ENCODE measurements around the gene RNF213. TPM values are rescaled to one million over a fixed set of nuclear protein-coding genes. Genes with fewer than 3 reads are reported as not detected.

RNF213 gene
- total RNA-seq, 1 experiment from 2014 or later = 44.5 TPM

DNA sequence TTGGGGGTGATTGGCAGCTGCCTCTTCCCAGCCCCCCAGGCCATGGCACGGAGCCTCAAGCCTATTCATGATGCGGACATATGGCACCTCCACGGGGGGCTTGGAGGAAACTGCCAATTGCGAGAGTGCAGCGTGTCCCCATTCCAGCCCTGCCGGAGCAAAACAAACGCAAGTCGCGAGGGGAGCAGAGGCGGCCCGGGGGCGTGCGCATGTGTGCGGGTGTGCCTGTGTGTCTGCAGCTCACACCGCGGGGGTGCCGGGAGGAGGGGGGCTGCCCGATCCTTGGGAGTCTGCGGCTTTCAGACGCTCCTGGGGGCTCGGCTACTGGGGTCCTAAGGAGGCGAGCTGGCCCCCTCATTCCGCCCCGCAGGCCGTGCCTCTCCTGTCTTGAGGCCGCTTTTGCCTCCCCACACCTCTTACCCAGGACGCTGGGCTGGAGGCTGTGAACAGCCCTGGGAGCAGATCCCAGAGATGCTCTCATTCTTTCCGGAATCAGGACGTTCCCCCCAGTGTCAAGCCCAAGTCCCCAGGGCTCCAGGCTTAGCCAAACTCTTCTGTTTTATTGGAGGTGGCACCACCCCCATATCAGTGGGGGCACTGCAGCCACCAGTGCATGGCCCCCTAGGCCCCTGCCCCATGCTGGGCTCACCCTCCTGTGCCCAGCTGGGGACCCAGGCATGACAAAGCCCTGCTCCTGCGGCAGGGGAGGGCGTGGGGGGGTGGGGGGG, 183.4 kb downstream of the RNF213 start:
- H2AFZ ChIP-seq (ENCODE audit: low read depth, low read length, poor library complexity, severe bottlenecking) = no peak overlapping the region
- H3K9me2 ChIP-seq (ENCODE audit: insufficient read depth) = no peaks in the 10 kb centered on the region
- POLR2A ChIA-PET = no interaction called here
- no peak overlapping the region for H3K4me3 ChIP-seq (replicated peaks in 1 of 2; ENCODE audit: low read depth in 1 of 2, low read length in 2 of 2)
- no peak for ATAC-seq
- intact Hi-C loops (cut with micrococcal nuclease) = no loop called here
- BruUV-seq (replicated peaks) = no TSS peak
- no peaks in the 10 kb centered on the region for H3K36me3 ChIP-seq (ENCODE audit: control insufficient read depth in 1 of 2, insufficient read depth in 2 of 2, low read length in 2 of 2)
- CTCF ChIA-PET = no interaction called here
- no peak for DNase-seq (ENCODE audit: low read depth, low spot score)
- H3K79me2 ChIP-seq (ENCODE audit: insufficient read depth, low read length) = no peaks in the 10 kb centered on the region
- H3K9ac ChIP-seq (ENCODE audit: low read length) = no peak overlapping the region
- RAD21 ChIA-PET (ENCODE audit: low non-redundant PET in 1 of 2, low total read pairs in 2 of 2, uncharacterized antibody in 2 of 2, unreplicated experiment in 2 of 2) = no interaction called here
- H3K4me1 ChIP-seq (ENCODE audit: control insufficient read depth in 1 of 2, insufficient read depth in 2 of 2, low read length in 2 of 2) = peaks cover 0 to 13% of the 10 kb centered on the region in 2 experiments; a peak in 1 of 4 replicates
- peaks cover 3% of the 10 kb centered on the region; the same call in 1 of the 2 replicates for H3K27me3 ChIP-seq (ENCODE audit: insufficient read depth, low read length)
- H3K4me2 ChIP-seq (ENCODE audit: low read length) = no peak overlapping the region
- H3K27ac ChIP-seq (ENCODE audit: low read depth, low read length) = no peak overlapping the region
- H3K9me3 ChIP-seq (ENCODE audit: control insufficient read depth in 1 of 2, insufficient read depth in 1 of 2, low read depth in 1 of 2, low read length in 2 of 2) = no peaks in the 10 kb centered on the region
- H4K20me1 ChIP-seq (ENCODE audit: insufficient read depth) = no peaks in the 10 kb centered on the region
- TF ChIP-seq, protein P1, sequence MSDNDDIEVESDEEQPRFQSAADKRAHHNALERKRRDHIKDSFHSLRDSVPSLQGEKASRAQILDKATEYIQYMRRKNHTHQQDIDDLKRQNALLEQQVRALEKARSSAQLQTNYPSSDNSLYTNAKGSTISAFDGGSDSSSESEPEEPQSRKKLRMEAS (IDR thresholded peaks at IDR 0.05) = no peak
- TF ChIP-seq CTCF (IDR thresholded peaks at IDR 0.05 in 2 of 3, conservative IDR thresholded peaks at IDR 0.05 in 1 of 3; ENCODE audit: borderline replicate concordance in 1 of 3, insufficient read depth in 1 of 3, low read depth in 2 of 3, low read length in 2 of 3) = no peak
- TF ChIP-seq ELF1 (IDR thresholded peaks at IDR 0.05; ENCODE audit: borderline replicate concordance, low read depth) = no peak
- TF ChIP-seq SIN3A (IDR thresholded peaks at IDR 0.05; ENCODE audit: low read depth) = no peak
- no peak for TF ChIP-seq POLR2A (IDR thresholded peaks at IDR 0.05; ENCODE audit: borderline replicate concordance, extremely low read depth, insufficient read depth, insufficient read length)
- no peak for TF ChIP-seq CEBPB (IDR thresholded peaks at IDR 0.05; ENCODE audit: low read depth)
- TF ChIP-seq RAD21 (IDR thresholded peaks at IDR 0.05; ENCODE audit: low read depth) = no peak
- no peak for TF ChIP-seq EZH2 (IDR thresholded peaks at IDR 0.05)
- TF ChIP-seq ZNF274 (IDR thresholded peaks at IDR 0.05; ENCODE audit: low read depth, low read length) = no peak
- TF ChIP-seq REST (IDR thresholded peaks at IDR 0.05; ENCODE audit: low read depth) = no peak
- TF ChIP-seq FOSL1 (IDR thresholded peaks at IDR 0.05; ENCODE audit: low read depth) = no peak
